GM12892 (cell line): Measurements from ENCODE around the gene NUP50.

Source experiments
- POLR2AphosphoS5 ChIP-seq: IDR thresholded peaks from 2 replicates; pipeline ENCODE4 v1.6.1; 2011; ENCODE audit warnings: low read depth, low read length, control low read depth
- TAF1 ChIP-seq: IDR thresholded peaks from 2 replicates; pipeline ENCODE4 v1.6.1; 2011; ENCODE audit warnings: low read depth, mild to moderate bottlenecking, control low read depth, low read length, borderline replicate concordance

GRCh38 chr22:45217806-45218205 lies 54.1 kb downstream of the NUP50 start:
- TF ChIP-seq POLR2AphosphoS5: no peak
- TF ChIP-seq TAF1: no peak
